Colon (tissue), 2 donors: Measurements from ENCODE around the gene ADGRG1.
"Not testable (repeated sequence)": the region's sequence is repeated elsewhere in the genome, so short reads cannot be mapped to it uniquely, and the experiment has no call there.

ENCODE experiments used
- FAIRE-seq: peaks from 2 replicates; lab custom pipeline; 2012; peaks lifted over from hg19 to GRCh38; lab: Jason Lieb, UNC
- donor health status: control.
- donor health status: control.

ADGRG1 gene

GRCh38 chr16:57628008-57628781 is at the start of gene ADGRG1:
ADGRG1 (plus strand) TSS chr16:57628630; CDS start chr16:57650288, 21,658 bp downstream.
- no peak for FAIRE-seq

- no peak for FAIRE-seq
Observed at GRCh38 chr16:57579361-57579665, 49.1 kb upstream of the ADGRG1 start.

- FAIRE-seq: no peak
Observed at GRCh38 chr16:57585051-57585687, 43.3 kb upstream of the ADGRG1 start.

GRCh38 chr16:57588831-57589230 is 39.6 kb upstream of the ADGRG1 start:
- FAIRE-seq: no peak

- FAIRE-seq: no peak
Observed at GRCh38 chr16:57589374-57589773, 39.1 kb upstream of the ADGRG1 start.

- FAIRE-seq: no peak
Observed at GRCh38 chr16:57590654-57591085, 37.8 kb upstream of the ADGRG1 start.

- no peak for FAIRE-seq
Observed at GRCh38 chr16:57591086-57591869, 37.2 kb upstream of the ADGRG1 start.

GRCh38 chr16:57591870-57592485 is 36.5 kb upstream of the ADGRG1 start:
- no peak for FAIRE-seq

- no peak for FAIRE-seq
Observed at GRCh38 chr16:57592591-57593003, 35.8 kb upstream of the ADGRG1 start.

- FAIRE-seq: no peak
Observed at GRCh38 chr16:57593021-57593420, 35.4 kb upstream of the ADGRG1 start.

- no peak for FAIRE-seq
Observed at GRCh38 chr16:57593990-57594389, 34.4 kb upstream of the ADGRG1 start.

GRCh38 chr16:57594531-57595031 is 33.8 kb upstream of the ADGRG1 start:
- FAIRE-seq: no peak

- FAIRE-seq: not testable (repeated sequence)
Observed at GRCh38 chr16:57596234-57596633, 32.2 kb upstream of the ADGRG1 start.

GRCh38 chr16:57598437-57598836 is 30.0 kb upstream of the ADGRG1 start:
- no peak for FAIRE-seq

- FAIRE-seq: no peak
Observed at GRCh38 chr16:57600048-57600835, 28.2 kb upstream of the ADGRG1 start.

- FAIRE-seq: no peak
Observed at GRCh38 chr16:57600952-57601580, 27.4 kb upstream of the ADGRG1 start.

- no peak for FAIRE-seq
Observed at GRCh38 chr16:57601801-57602478, 26.5 kb upstream of the ADGRG1 start.

GRCh38 chr16:57603115-57604024 is 25.1 kb upstream of the ADGRG1 start:
- no peak for FAIRE-seq

- FAIRE-seq: no peak
Observed at GRCh38 chr16:57604177-57604576, 24.3 kb upstream of the ADGRG1 start.
